Heart left ventricle (tissue), 16 donors: ENCODE data around the gene SCUBE2. TPM values are rescaled to one million over a fixed set of nuclear protein-coding genes. Genes with fewer than 3 reads are reported as not detected.

Source experiments
- ATAC-seq, 4 donors: fragments of 200-7000 bp; cut with Tn5 transposase; one replicate each; pipeline ENCODE4 v1.9.1; 2020 to 2022; ENCODE audit warnings: moderate library complexity in 4 of 4, mild to moderate bottlenecking in 3 of 4, moderate number of reproducible peaks in 1 of 4
- DNase-seq, 5 donors: peaks; one replicate each; pipeline ENCODE4 v3.0.0-alpha.2; 2020
- H3K27ac ChIP-seq, 12 donors: fragments of 200-600 bp; sonication (generic) in 4 of 12; one replicate each; pipeline versions ENCODE4 v1.5.0 to v1.8.0; 2016 to 2022; ENCODE audit warnings: mild to moderate bottlenecking in 2 of 12
- H3K27me3 ChIP-seq, 9 donors: fragments of 200-600 bp; sonication (generic) in 2 of 9; one replicate each; pipeline versions ENCODE4 v1.5.1 to v1.8.0; 2016 to 2022; ENCODE audit warnings: mild to moderate bottlenecking in 3 of 9
- H3K36me3 ChIP-seq, 9 donors: fragments of 200-600 bp; sonication (generic) in 2 of 9; one replicate each; pipeline versions ENCODE4 v1.5.0 to v1.8.0; 2018 to 2022; ENCODE audit warnings: mild to moderate bottlenecking in 2 of 9
- H3K4me1 ChIP-seq, 12 donors: fragments of 200-600 bp; sonication (generic) in 4 of 12; one replicate each; pipeline versions ENCODE4 v1.5.0 to v1.8.0; 2016 to 2022; ENCODE audit warnings: mild to moderate bottlenecking in 3 of 12
- H3K4me3 ChIP-seq, 12 donors: fragments of 200-600 bp; sonication (generic) in 4 of 12; one replicate each; pipeline versions ENCODE4 v1.5.0 to v1.8.0; 2017 to 2022; ENCODE audit warnings: mild to moderate bottlenecking in 9 of 12, moderate library complexity in 4 of 12
- H3K9me3 ChIP-seq, 12 donors: fragments of 200-600 bp; sonication (generic) in 4 of 12; one replicate each; pipeline versions ENCODE4 v1.5.0 to v1.8.0; 2016 to 2022; ENCODE audit warnings: mild to moderate bottlenecking in 1 of 12
- CTCF ChIP-seq, 12 donors: fragments of 200-600 bp; sonication (generic) in 4 of 12; IDR thresholded peaks; one replicate each; pipeline versions ENCODE4 v1.5.0 to v1.8.0; 2018 to 2022; ENCODE audit warnings: antibody characterized with exemption in 12 of 12, mild to moderate bottlenecking in 5 of 12
- POLR2A ChIP-seq, 2 donors: fragments of 450-650 bp; IDR thresholded peaks; one replicate each; pipeline ENCODE4 v1.6.1; 2017; ENCODE audit warnings: antibody characterized with exemption in 2 of 2, mild to moderate bottlenecking in 2 of 2, moderate library complexity in 2 of 2
- WGBS, 4 donors: extraction: QIAGEN DNeasy Blood & Tissue Kit in 2 of 4; methylation state at CpG; one replicate each; pipeline versions ENCODE4 v1.1.5 to v1.1.7; 2013 to 2018; 5-methylcytosine and 5-hydroxymethylcytosine counted together
- intact Hi-C, 10 donors: fragments of 100-400 bp; cut with DNase I; formaldehyde crosslinking; loops; one replicate each; pipeline versions ENCODE4 v1.11.1 to v1.14.2; 2022
- polyA plus RNA-seq, 2 donors: library from polyadenylated mRNA; stranded (reverse); fragments of 200-250 nt; gene quantifications; one replicate each; pipeline ENCODE4 v1.2.3, GENCODE V29; 2013
- total RNA-seq, 9 donors: library from RNA; depleted of rRNA in 2 of 9; stranded (reverse); fragments of >200 nt in 2 of 9; fragmentation: NEBNext Ultra II Directional in 3 of 9; extraction: Animal tissue kit (Norgen Biotek cat#: 25700) in 3 of 9; gene quantifications; one replicate each; pipeline versions ENCODE4 v1.1.0 to v1.2.4, GENCODE V29; 2016 to 2023
- donor health status: ischemic (EF 13 %, LVEDD 7.1; RV severe dilation, severe dysfunction).
- donor health status: healthy with polysubstance abuse.
- donor health status: DM: no; HTN: yes; CAD: no.
- donor health status: DM: no; HTN: no; CAD: no.
- donor health status: ischemic (EF 25% LVEDD 6.9; RV normal size, moderate dysfunction).
- donor health status: ischemic (EF 25% LVEDD 5.7; RV mildly dilated, moderate dysfunction).
- donor health status: healthy.
- donor health status: DM: yes; HTN: yes; CAD: no.
- donor health status: ischemic (EF 35%, LVEDD 5.7; RV mildly dilated, moderate dysfunction).
- donor health status: nonischemic (EF 11% LVEDD 7.7; RV severe dilation, severe dysfunction).
- donor health status: DM: yes; HTN: yes; CAD: no.
- donor health status: PGD.
- donor health status: ischemic (EF 29% LVEDD 5.4; RV normal size, mild dysfunction).
- donor health status: nonischemic (EF 23%, LVEDD 6.1; RV moderate dilation, normal function).

Gene SCUBE2
- total and polyA plus RNA-seq, 11 donors = 0.08 to 4.3 (median 0.83) TPM

DNA sequence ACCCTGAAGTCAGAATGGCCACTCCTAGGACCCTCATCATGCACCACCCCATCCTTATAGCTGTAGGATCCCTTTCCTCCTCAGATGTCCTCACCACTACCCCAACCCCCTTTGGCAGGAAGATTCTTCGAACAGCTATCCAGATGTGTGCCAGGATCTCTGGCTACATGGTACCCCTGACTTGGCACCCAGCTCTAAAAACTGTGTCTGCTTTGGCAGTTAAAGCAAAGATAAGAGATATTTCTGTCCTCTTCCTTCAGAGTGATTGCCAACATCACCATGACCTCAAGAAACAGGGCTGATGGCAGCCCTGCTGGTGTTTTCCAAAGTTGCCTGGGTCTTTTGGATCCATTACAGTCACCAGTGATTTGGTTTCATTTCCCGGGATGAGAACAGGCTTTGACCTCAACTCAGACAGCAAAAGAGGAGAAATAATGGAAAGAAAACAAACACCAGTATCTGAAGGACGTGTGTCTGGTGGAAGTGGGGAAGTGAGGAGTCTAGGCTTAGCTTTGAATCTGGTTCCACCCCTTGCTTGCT, 83.3 kb downstream of the SCUBE2 start:
- H3K4me3 ChIP-seq = no peak overlapping the region

GRCh38 chr11:9005087-9005486, 86.3 kb downstream of the SCUBE2 start:
- H3K9me3 ChIP-seq = peaks cover 0 to 5% (median 0%) of the 10 kb centered on the region in 12 donors
- H3K27ac ChIP-seq = no peak overlapping the region
- WGBS, 4 donors = 63 to 75% (median 71%) methylated on average over 4 of the region's 4 CpGs
- H3K4me1 ChIP-seq = peaks cover 0 to 39% (median 16%) of the 10 kb centered on the region in 12 donors
- DNase-seq (no peak), ATAC-seq (no peak)
- H3K27me3 ChIP-seq = peaks cover 0 to 36% (median 19%) of the 10 kb centered on the region in 9 donors
- H3K36me3 ChIP-seq = no peaks in the 10 kb centered on the region
- no peak overlapping the region for H3K4me3 ChIP-seq
- intact Hi-C loops = no loop called here
- TF ChIP-seq POLR2A (IDR thresholded peaks at IDR 0.05) (no peak), CTCF (IDR thresholded peaks at IDR 0.05) (no peak)

More for the DNA sequence above, 83.3 kb downstream of the SCUBE2 start:
- H3K27ac ChIP-seq = no peak overlapping the region
- ATAC-seq = no peak
- peaks cover 0 to 20% (median 14%) of the 10 kb centered on the region in 12 donors for H3K4me1 ChIP-seq
- DNase-seq = no peak
- intact Hi-C loops = no loop called here
- 49 to 64% (median 59%) methylated on average over 3 of the region's 3 CpGs for WGBS, 4 donors
- H3K27me3 ChIP-seq = peaks cover 0 to 19% (median 0%) of the 10 kb centered on the region in 9 donors
- H3K36me3 ChIP-seq = no peaks in the 10 kb centered on the region
- peaks cover 0 to 8% (median 0%) of the 10 kb centered on the region in 12 donors for H3K9me3 ChIP-seq
- TF ChIP-seq POLR2A (IDR thresholded peaks at IDR 0.05) (no peak), CTCF (IDR thresholded peaks at IDR 0.05) (no peak)

GRCh38 chr11:9004183-9004926, 87.0 kb downstream of the SCUBE2 start:
- WGBS, 4 donors = 9 to 23% (median 12%) methylated on average over 22 to 69 of the region's 69 CpGs
- TF ChIP-seq POLR2A (IDR thresholded peaks at IDR 0.05) = no peak
- no peak for TF ChIP-seq CTCF (IDR thresholded peaks at IDR 0.05)
- ATAC-seq (peak in 2 of 4 donors; percentile 3 to 10), DNase-seq (peak in 2 of 5 donors; percentile 29 to 70)
- intact Hi-C loops = no loop called here
- Histone ChIP-seq H3K9me3 (no peaks in the 10 kb centered on the region), H3K27me3 (peaks cover 0 to 41% (median 23%) of the 10 kb centered on the region in 9 donors), H3K36me3 (no peaks in the 10 kb centered on the region), H3K4me3 (peak overlapping the region; percentile 13 to 62 (median 48)), H3K4me1 (peaks cover 0 to 39% (median 16%) of the 10 kb centered on the region in 12 donors), H3K27ac (no peak overlapping the region)

GRCh38 chr11:9003573-9004182, 87.7 kb downstream of the SCUBE2 start, which contains the start of gene NRIP3:
TSS of gene NRIP3 (minus strand) at chr11:9004001. CDS start at chr11:9003935, 66 bp downstream.
- Histone ChIP-seq H3K9me3 (no peaks in the 10 kb centered on the region), H3K4me3 (peak within 1 kb of the TSS; percentile 13 to 62 (median 48)), H3K4me1 (peaks cover 0 to 39% (median 16%) of the 10 kb centered on the region in 12 donors), H3K27ac (no peak within 1 kb of the TSS), H3K27me3 (peaks cover 0 to 44% (median 23%) of the 10 kb centered on the region in 9 donors), H3K36me3 (no peaks in the 10 kb centered on the region)
- ATAC-seq = peak in 3 of 4 donors; percentile 84 to 95 (median 87)
- peak; percentile 71 to 90 (median 74) for DNase-seq
- TF ChIP-seq CTCF (IDR thresholded peaks at IDR 0.05) = no peak
- no peak for TF ChIP-seq POLR2A (IDR thresholded peaks at IDR 0.05)
- 0 to 1% (median 1%) methylated on average over 14 to 83 of the region's 83 CpGs for WGBS, 4 donors
- intact Hi-C loops = no loop called here
